Transverse colon (tissue), 3 donors: ENCODE data around the gene ASPM.

ENCODE experiments used
- EP300 ChIP-seq: sonication (generic); formaldehyde crosslinking; IDR thresholded peaks from one replicate; pipeline ENCODE4 v1.6.1; 2017; ENCODE audit warnings: antibody characterized with exemption, low read depth
- POLR2A ChIP-seq: fragments of 450-650 bp; IDR thresholded peaks from one replicate; pipeline ENCODE4 v1.6.1; 2016; ENCODE audit warnings: antibody characterized with exemption, mild to moderate bottlenecking, moderate library complexity
- TF ChIP-seq, protein P1 (sequence below), 5 experiments: fragments of 200-600 bp in 3 of 5; fragments of 450-650 bp in 2 of 5; sonication (generic) in 3 of 5; IDR thresholded peaks; 1 replicate in 2 of 5; 2 replicates in 3 of 5; pipeline ENCODE4 v1.5.1; 2016 to 2017; ENCODE audit warnings: antibody characterized with exemption in 5 of 5, inconsistent platforms in 3 of 5, mild to moderate bottlenecking in 2 of 5, moderate library complexity in 1 of 5

DNA sequence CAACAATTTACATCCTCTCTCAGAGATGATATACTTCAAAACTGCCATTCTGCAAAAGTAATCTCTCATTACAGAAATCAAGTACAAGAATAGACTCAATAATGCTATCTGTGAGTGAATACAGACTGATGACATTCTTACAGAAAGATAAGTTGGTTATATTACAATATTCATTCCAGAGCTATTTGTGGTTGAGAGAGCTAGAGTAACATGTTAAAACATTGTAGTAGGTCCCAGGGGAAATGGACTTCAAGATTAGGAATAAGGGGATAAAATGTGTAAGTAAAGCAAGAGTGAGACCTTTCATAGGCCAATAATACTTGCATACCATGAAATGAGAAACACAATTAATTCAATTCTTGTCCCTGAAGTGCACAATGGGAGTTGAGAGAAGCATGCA is 80.9 kb downstream of the ASPM start:
- TF ChIP-seq, protein P1, sequence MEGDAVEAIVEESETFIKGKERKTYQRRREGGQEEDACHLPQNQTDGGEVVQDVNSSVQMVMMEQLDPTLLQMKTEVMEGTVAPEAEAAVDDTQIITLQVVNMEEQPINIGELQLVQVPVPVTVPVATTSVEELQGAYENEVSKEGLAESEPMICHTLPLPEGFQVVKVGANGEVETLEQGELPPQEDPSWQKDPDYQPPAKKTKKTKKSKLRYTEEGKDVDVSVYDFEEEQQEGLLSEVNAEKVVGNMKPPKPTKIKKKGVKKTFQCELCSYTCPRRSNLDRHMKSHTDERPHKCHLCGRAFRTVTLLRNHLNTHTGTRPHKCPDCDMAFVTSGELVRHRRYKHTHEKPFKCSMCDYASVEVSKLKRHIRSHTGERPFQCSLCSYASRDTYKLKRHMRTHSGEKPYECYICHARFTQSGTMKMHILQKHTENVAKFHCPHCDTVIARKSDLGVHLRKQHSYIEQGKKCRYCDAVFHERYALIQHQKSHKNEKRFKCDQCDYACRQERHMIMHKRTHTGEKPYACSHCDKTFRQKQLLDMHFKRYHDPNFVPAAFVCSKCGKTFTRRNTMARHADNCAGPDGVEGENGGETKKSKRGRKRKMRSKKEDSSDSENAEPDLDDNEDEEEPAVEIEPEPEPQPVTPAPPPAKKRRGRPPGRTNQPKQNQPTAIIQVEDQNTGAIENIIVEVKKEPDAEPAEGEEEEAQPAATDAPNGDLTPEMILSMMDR (IDR thresholded peaks at IDR 0.05) = no peak
- no peak for TF ChIP-seq POLR2A
- no peak for TF ChIP-seq EP300
